Sigmoid colon (tissue), 4 donors: ENCODE results near the gene NPHP4.

Source experiments
- CTCF ChIP-seq, 4 experiments: fragments of 450-650 bp in 3 of 4; fragments of 200-600 bp in 1 of 4; IDR thresholded peaks; one replicate each; pipeline ENCODE4 v1.5.1; 2016 to 2019; ENCODE audit warnings: antibody characterized with exemption in 4 of 4, mild to moderate bottlenecking in 3 of 4, moderate library complexity in 2 of 4
- POLR2AphosphoS5 ChIP-seq, 4 donors: sonication (generic); formaldehyde crosslinking; IDR thresholded peaks; one replicate each; pipeline ENCODE4 v1.6.1; 2017; ENCODE audit warnings: antibody characterized with exemption in 4 of 4

- TF ChIP-seq CTCF (IDR thresholded peaks at IDR 0.05): no peak
- no peak for TF ChIP-seq POLR2AphosphoS5 (IDR thresholded peaks at IDR 0.05)
Measured at GRCh38 chr1:5907386-5907785, 84.8 kb downstream of the NPHP4 start.
